Subcutaneous adipose tissue (tissue), 4 donors: ENCODE measurements around the gene NDE1. TPM values are rescaled to one million over a fixed set of nuclear protein-coding genes. Genes with fewer than 3 reads are reported as not detected.

ENCODE experiments used
- CTCF ChIP-seq: fragments of 450-650 bp; IDR thresholded peaks from one replicate; pipeline ENCODE4 v1.5.1; 2016; ENCODE audit warnings: low read depth, mild to moderate bottlenecking, control low read depth, antibody characterized with exemption, moderate library complexity
- total RNA-seq, 4 donors: library from RNA; depleted of rRNA; stranded (reverse); fragments of >200 nt; gene quantifications; one replicate each; pipeline ENCODE4 v1.1.0, GENCODE V29; 2016

The NDE1 gene
- total RNA-seq, 4 donors from 2014 or later, result 15.1 to 34.8 (median 22.7) TPM

GRCh38 chr16:15775663-15776304 lies 125.7 kb downstream of the NDE1 start:
- no peak for TF ChIP-seq CTCF

Other genes with a start within 250 kb of the NDE1 start
- 10 to 100 TPM; 21.8 to 72.2 (median 34.9) TPM for gene BMERB1, start 215.7 kb upstream of the NDE1 start, total RNA-seq
- gene MARF1, start 7.1 kb upstream of the NDE1 start, total RNA-seq, result 10 to 100 TPM; 45.6 to 57.1 (median 50.9) TPM
- gene MYH11, start 206.8 kb downstream of the NDE1 start, total RNA-seq, result 10 to 100 TPM in 3 of 4 donors, 1 to 10 TPM in 1; 9.5 to 43.7 (median 23.0) TPM
- 10 to 100 TPM; 26.2 to 38.8 (median 32.0) TPM for gene CEP20, start 238.4 kb downstream of the NDE1 start, total RNA-seq